ENCODE measurements around the gene NDRG4. TPM values are rescaled to one million over a fixed set of nuclear protein-coding genes. Genes with fewer than 3 reads are reported as not detected.
A peak's percentile ranks its signal among the peaks of the same experiment; 100 is the strongest.

NDRG4 gene
- total and polyA plus RNA-seq, 2 donors from 2014 or later = 1.7 to 5.7 TPM

DNA sequence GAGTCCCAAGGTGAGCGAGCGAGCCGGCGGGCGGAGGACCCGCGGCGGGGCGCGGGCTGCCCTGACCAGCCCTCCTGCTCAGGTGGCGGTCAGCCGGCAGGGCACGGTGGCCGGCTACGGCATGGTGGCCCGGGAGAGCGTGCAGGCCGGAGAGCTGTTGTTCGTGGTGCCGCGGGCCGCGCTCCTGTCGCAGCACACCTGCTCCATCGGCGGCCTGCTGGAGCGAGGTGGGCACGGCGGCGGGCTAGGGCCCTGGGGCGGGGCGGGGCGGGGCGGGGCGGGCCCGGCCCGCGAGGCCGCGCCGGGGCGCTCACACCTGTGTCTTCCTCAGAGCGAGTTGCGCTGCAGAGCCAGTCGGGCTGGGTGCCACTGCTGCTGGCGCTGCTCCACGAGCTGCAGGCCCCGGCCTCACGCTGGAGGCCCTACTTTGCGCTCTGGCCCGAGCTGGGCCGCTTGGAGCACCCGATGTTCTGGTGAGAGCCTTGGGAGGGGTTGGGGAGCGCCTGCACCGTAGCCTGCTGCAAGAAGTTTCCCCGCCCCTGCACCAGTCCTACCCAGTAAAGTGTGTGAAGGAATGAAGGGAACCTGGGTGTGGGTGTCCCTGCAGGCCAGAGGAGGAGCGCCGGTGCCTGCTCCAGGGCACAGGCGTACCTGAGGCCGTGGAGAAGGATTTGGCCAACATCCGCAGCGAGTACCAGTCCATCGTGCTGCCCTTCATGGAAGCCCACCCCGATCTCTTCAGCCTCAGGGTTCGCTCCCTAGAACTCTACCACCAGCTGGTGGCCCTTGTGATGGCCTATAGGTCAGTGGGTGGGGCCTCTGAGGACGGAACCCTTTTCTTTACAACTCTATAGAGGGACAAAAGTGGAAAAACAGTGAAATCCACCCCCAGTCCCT lies 16.2 kb downstream of the NDRG4 start:
- H3K9ac ChIP-seq (ENCODE audit: low read length in 3 of 3) = peak overlapping the region in 2 of 3 donors; percentile 37 to 65
- DNase-seq = peak; percentile 34 to 83 (median 41)
- H3K4me1 ChIP-seq (ENCODE audit: control insufficient read depth in 2 of 3, insufficient read depth in 2 of 3, low read depth in 1 of 3, low read length in 3 of 3) = peaks cover 0 to 13% (median 0%) of the 10 kb centered on the region in 3 donors
- H3K27ac ChIP-seq (ENCODE audit: low read depth in 2 of 2, low read length in 2 of 2) = peak overlapping the region; percentile 83 to 86
- intact Hi-C loops (cut with DNase I) = no loop called here
- peaks cover 11 to 35% (median 34%) of the 10 kb centered on the region in 3 donors for H3K36me3 ChIP-seq (ENCODE audit: control insufficient read depth in 2 of 3, insufficient read depth in 3 of 3, low read length in 3 of 3)
- H3K4me3 ChIP-seq (ENCODE audit: low read length in 3 of 3) = peak overlapping the region; percentile 74 to 90 (median 84)
- no peaks in the 10 kb centered on the region for H3K27me3 ChIP-seq (ENCODE audit: control insufficient read depth, insufficient read depth, low read length)
- TF ChIP-seq, protein P1, sequence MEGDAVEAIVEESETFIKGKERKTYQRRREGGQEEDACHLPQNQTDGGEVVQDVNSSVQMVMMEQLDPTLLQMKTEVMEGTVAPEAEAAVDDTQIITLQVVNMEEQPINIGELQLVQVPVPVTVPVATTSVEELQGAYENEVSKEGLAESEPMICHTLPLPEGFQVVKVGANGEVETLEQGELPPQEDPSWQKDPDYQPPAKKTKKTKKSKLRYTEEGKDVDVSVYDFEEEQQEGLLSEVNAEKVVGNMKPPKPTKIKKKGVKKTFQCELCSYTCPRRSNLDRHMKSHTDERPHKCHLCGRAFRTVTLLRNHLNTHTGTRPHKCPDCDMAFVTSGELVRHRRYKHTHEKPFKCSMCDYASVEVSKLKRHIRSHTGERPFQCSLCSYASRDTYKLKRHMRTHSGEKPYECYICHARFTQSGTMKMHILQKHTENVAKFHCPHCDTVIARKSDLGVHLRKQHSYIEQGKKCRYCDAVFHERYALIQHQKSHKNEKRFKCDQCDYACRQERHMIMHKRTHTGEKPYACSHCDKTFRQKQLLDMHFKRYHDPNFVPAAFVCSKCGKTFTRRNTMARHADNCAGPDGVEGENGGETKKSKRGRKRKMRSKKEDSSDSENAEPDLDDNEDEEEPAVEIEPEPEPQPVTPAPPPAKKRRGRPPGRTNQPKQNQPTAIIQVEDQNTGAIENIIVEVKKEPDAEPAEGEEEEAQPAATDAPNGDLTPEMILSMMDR (IDR thresholded peaks at IDR 0.05; ENCODE audit: borderline replicate concordance, extremely low read depth, insufficient read depth) = no peak
- H3K9me3 ChIP-seq (ENCODE audit: control insufficient read depth in 2 of 3, insufficient read depth in 1 of 3, low read length in 3 of 3) = no peaks in the 10 kb centered on the region
- FAIRE-seq = no peak

DNA sequence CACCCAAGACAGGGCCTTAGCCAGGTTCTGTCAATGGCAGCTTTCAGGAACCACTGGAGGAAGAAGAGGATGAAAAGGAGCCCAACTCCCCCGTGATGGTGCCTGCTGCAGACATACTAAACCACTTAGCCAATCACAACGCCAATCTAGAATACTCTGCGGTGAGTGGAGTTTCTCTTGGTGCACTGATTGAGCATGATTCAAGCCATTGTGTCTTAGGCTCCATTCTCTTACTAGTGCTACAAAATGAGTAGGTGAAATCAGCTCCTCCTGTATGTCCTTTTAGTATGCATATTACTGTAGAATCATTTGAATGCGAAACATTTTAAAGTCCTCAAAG lies 16.8 kb downstream of the NDRG4 start:
- Histone ChIP-seq H3K36me3 (ENCODE audit: control insufficient read depth in 2 of 3, insufficient read depth in 3 of 3, low read length in 3 of 3) (peaks cover 14 to 37% (median 35%) of the 10 kb centered on the region in 3 donors), H3K27me3 (ENCODE audit: control insufficient read depth, insufficient read depth, low read length) (no peaks in the 10 kb centered on the region), H3K4me3 (ENCODE audit: low read length in 3 of 3) (no peak overlapping the region), H3K9ac (ENCODE audit: low read length in 3 of 3) (no peak overlapping the region), H3K9me3 (ENCODE audit: control insufficient read depth in 2 of 3, insufficient read depth in 1 of 3, low read length in 3 of 3) (no peaks in the 10 kb centered on the region), H3K4me1 (ENCODE audit: control insufficient read depth in 2 of 3, insufficient read depth in 2 of 3, low read depth in 1 of 3, low read length in 3 of 3) (peaks cover 0 to 13% (median 0%) of the 10 kb centered on the region in 3 donors), H3K27ac (ENCODE audit: low read depth in 2 of 2, low read length in 2 of 2) (no peak overlapping the region)
- DNase-seq (no peak), FAIRE-seq (no peak)
- intact Hi-C loops (cut with DNase I) = no loop called here
- TF ChIP-seq, protein P1 (IDR thresholded peaks at IDR 0.05; ENCODE audit: borderline replicate concordance, extremely low read depth, insufficient read depth) = no peak

DNA sequence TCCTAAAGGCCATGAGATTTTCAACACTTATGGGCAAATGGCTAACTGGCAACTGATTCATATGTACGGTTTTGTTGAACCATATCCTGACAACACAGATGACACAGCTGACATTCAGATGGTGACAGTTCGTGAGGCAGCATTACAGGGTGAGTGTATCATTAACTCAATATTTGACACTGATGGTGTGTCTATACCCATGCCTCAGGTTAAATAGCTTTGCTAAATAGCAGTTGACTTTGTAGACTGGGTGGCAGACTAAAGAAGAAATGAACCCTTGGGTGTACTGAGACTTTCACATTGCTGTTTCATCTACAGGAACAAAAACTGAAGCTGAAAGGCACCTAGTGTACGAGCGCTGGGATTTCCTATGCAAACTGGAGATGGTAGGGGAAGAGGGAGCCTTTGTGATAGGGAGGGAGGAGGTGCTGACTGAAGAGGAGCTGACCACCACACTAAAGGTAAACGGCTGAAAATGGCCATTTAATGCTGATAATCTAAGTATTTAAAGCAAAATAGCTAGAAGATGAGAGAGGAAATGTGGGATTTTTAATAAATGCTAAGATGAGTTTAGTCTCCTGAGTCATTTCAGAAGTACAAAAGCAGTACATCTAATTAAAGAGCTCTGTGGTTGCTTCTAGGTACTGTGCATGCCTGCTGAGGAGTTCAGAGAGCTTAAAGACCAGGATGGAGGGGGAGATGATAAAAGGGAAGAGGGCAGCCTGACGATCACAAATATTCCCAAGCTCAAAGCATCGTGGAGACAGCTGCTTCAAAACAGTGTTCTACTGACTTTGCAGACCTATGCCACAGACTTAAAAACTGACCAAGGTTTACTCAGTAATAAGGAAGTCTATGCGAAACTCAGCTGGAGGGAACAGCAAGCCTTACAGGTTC lies 18.4 kb downstream of the NDRG4 start:
- Histone ChIP-seq H3K4me3 (ENCODE audit: low read length in 3 of 3) (no peak overlapping the region), H3K9me3 (ENCODE audit: control insufficient read depth in 2 of 3, insufficient read depth in 1 of 3, low read length in 3 of 3) (no peaks in the 10 kb centered on the region), H3K36me3 (ENCODE audit: control insufficient read depth in 2 of 3, insufficient read depth in 3 of 3, low read length in 3 of 3) (peaks cover 21 to 48% (median 43%) of the 10 kb centered on the region in 3 donors), H3K27me3 (ENCODE audit: control insufficient read depth, insufficient read depth, low read length) (no peaks in the 10 kb centered on the region), H3K9ac (ENCODE audit: low read length in 3 of 3) (no peak overlapping the region), H3K27ac (ENCODE audit: low read depth in 2 of 2, low read length in 2 of 2) (no peak overlapping the region), H3K4me1 (ENCODE audit: control insufficient read depth in 2 of 3, insufficient read depth in 2 of 3, low read depth in 1 of 3, low read length in 3 of 3) (peaks cover 0 to 13% (median 0%) of the 10 kb centered on the region in 3 donors)
- DNase-seq (no peak), FAIRE-seq (no peak)
- intact Hi-C loops (cut with DNase I) = no loop called here
- TF ChIP-seq, protein P1 (IDR thresholded peaks at IDR 0.05; ENCODE audit: borderline replicate concordance, extremely low read depth, insufficient read depth) = no peak

All from kidney (tissue), 14 donors.